Neuronal stem cell (in vitro differentiated cells): ENCODE results near the gene DDOST.

Source experiments
- DNase-seq: peaks from one replicate; pipeline ENCODE4 v3.0.0-alpha.2; 2013; ENCODE audit warnings: low spot score
- H2AFZ ChIP-seq: one replicate; pipeline ENCODE4 v1.6.1; 2013; ENCODE audit warnings: mild to moderate bottlenecking, low read length, inconsistent platforms
- H2AK5ac ChIP-seq: 2 replicates; pipeline ENCODE4 v1.6.1; 2013; ENCODE audit warnings: low read depth, mild to moderate bottlenecking, inconsistent platforms, low read length, moderate library complexity, mixed read lengths
- H2BK120ac ChIP-seq: 2 replicates; pipeline ENCODE4 v1.6.1; 2013; ENCODE audit warnings: low read depth, mild to moderate bottlenecking, inconsistent platforms, low read length, moderate library complexity, mixed read lengths
- H2BK12ac ChIP-seq: one replicate; pipeline ENCODE4 v1.6.1; 2013; ENCODE audit warnings: low read length, inconsistent platforms
- H2BK15ac ChIP-seq: 2 replicates; pipeline ENCODE4 v1.6.1; 2013; ENCODE audit warnings: mild to moderate bottlenecking, low read length, inconsistent platforms, mixed read lengths
- H2BK5ac ChIP-seq: one replicate; pipeline ENCODE4 v1.6.1; 2013; ENCODE audit warnings: inconsistent platforms, mild to moderate bottlenecking, low read length, moderate library complexity
- H3K14ac ChIP-seq: one replicate; pipeline ENCODE4 v1.6.1; 2013; ENCODE audit warnings: low read length, inconsistent platforms
- H3K18ac ChIP-seq: 2 replicates; pipeline ENCODE4 v1.6.1; 2013; ENCODE audit warnings: low read length, inconsistent platforms
- H3K23ac ChIP-seq: 2 replicates; pipeline ENCODE4 v1.6.1; 2013; ENCODE audit warnings: low read depth, mild to moderate bottlenecking, mixed read lengths, low read length, inconsistent platforms; ENCODE audit not compliant: poor library complexity
- H3K27ac ChIP-seq: replicated peaks from 3 replicates; pipeline ENCODE4 v1.5.1; 2013; ENCODE audit warnings: low read length, inconsistent platforms
- H3K27me3 ChIP-seq, 3 experiments: 2 replicates each; pipeline ENCODE4 v1.6.1; 2013; ENCODE audit warnings: low read length in 3 of 3, mild to moderate bottlenecking in 2 of 3, inconsistent platforms in 1 of 3, low read depth in 1 of 3, mixed read lengths in 1 of 3, moderate library complexity in 1 of 3; ENCODE audit not compliant: control insufficient read depth in 3 of 3, insufficient read depth in 3 of 3
- H3K36me3 ChIP-seq, 2 donors: replicated peaks in 1 of 2; 2 replicates each; pipeline ENCODE4 v1.6.1; 2013; ENCODE audit warnings: low read length in 2 of 2; ENCODE audit not compliant: control insufficient read depth in 2 of 2, insufficient read depth in 2 of 2
- H3K4ac ChIP-seq: 2 replicates; pipeline ENCODE4 v1.6.1; 2013; ENCODE audit warnings: inconsistent platforms, mild to moderate bottlenecking, low read length, moderate library complexity
- H3K4me1 ChIP-seq, 2 donors: 1 replicate in 1 of 2; 2 replicates in 1 of 2; pipeline ENCODE4 v1.6.1; 2013; ENCODE audit warnings: low read length in 2 of 2, low read depth in 1 of 2; ENCODE audit not compliant: control insufficient read depth in 2 of 2, insufficient read depth in 1 of 2
- H3K4me2 ChIP-seq: one replicate; pipeline ENCODE4 v1.6.1; 2013; ENCODE audit warnings: mild to moderate bottlenecking, low read length, inconsistent platforms; ENCODE audit not compliant: insufficient read depth, poor library complexity, severe bottlenecking
- H3K4me3 ChIP-seq, 2 donors: 2 replicates each; pipeline ENCODE4 v1.5.1; 2013; ENCODE audit warnings: low read length in 2 of 2, mild to moderate bottlenecking in 2 of 2, inconsistent platforms in 1 of 2, moderate library complexity in 1 of 2
- H3K79me1 ChIP-seq: one replicate; pipeline ENCODE4 v1.6.1; 2013; ENCODE audit warnings: low read depth, mild to moderate bottlenecking, inconsistent platforms, low read length, moderate library complexity
- H3K9ac ChIP-seq: one replicate; pipeline ENCODE4 v1.6.1; 2013; ENCODE audit warnings: mild to moderate bottlenecking, low read depth, low read length, inconsistent platforms; ENCODE audit not compliant: poor library complexity
- H3K9me3 ChIP-seq, 2 donors: replicated peaks in 1 of 2; 2 replicates each; pipeline versions ENCODE3 to v1.6.1; 2013; ENCODE audit warnings: low read length in 2 of 2, mild to moderate bottlenecking in 2 of 2, inconsistent platforms in 1 of 2, low read depth in 1 of 2, mixed read lengths in 1 of 2, moderate library complexity in 1 of 2; ENCODE audit not compliant: control insufficient read depth in 2 of 2, insufficient read depth in 1 of 2
- H4K8ac ChIP-seq: one replicate; pipeline ENCODE4 v1.6.1; 2013; ENCODE audit warnings: low read depth, mild to moderate bottlenecking, inconsistent platforms, low read length, moderate library complexity
- H4K91ac ChIP-seq: one replicate; pipeline ENCODE4 v1.6.1; 2013; ENCODE audit warnings: low read length, low read depth, mild to moderate bottlenecking, inconsistent platforms; ENCODE audit not compliant: poor library complexity
- WGBS, 2 donors: extraction: QIAGEN DNeasy Blood & Tissue Kit; methylation state at CpG; one replicate each; pipeline ENCODE4 v1.1.7; 2013; ENCODE audit warnings: missing lambda C conversion rate in 2 of 2, mixed read lengths in 1 of 2; ENCODE audit not compliant: insufficient read length in 2 of 2, insufficient replicate concordance in 1 of 2; ENCODE audit errors: extremely low coverage in 2 of 2; 5-methylcytosine and 5-hydroxymethylcytosine counted together

Gene DDOST

DNA sequence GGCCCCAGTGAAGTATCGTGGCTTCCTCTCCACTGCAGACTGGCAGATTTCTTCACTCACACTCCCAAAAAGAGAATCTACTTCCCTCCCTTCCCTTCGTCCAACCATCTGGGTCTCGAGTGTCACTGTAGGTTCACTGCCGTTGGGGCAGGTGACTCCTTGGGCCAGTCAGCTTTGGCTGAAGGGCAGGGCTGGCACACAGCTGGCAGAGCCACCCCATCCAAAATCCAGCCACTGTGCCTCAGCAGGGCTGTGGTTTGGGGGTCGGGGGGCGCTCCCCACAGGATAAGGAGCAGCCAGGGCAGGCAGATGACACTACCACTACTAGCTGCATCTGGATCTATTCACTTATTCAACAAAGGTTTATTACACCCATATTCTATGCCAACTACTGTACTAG is 18.1 kb downstream of the DDOST start:
- Histone ChIP-seq H3K4ac (no peak overlapping the region), H4K8ac (no peak overlapping the region), H2BK12ac (no peak overlapping the region), H2BK120ac (no peak overlapping the region), H3K4me3 (no peak overlapping the region), H3K79me1 (no peaks in the 10 kb centered on the region), H2BK15ac (no peak overlapping the region), H3K23ac (no peak overlapping the region), H3K9me3 (no peaks in the 10 kb centered on the region), H2AFZ (no peak overlapping the region), H4K91ac (no peak overlapping the region), H3K14ac (no peak overlapping the region), H3K4me2 (no peak overlapping the region), H3K27ac (no peak overlapping the region), H2AK5ac (no peak overlapping the region), H3K27me3 (no peaks in the 10 kb centered on the region), H2BK5ac (no peak overlapping the region), H3K36me3 (peaks cover 15 to 17% of the 10 kb centered on the region in 2 donors), H3K4me1 (no peaks in the 10 kb centered on the region), H3K18ac (no peak overlapping the region), H3K9ac (no peak overlapping the region)
- no CpG with 5 or more reads among the region's 6 CpGs for WGBS, 2 donors
- DNase-seq = no peak

DNA sequence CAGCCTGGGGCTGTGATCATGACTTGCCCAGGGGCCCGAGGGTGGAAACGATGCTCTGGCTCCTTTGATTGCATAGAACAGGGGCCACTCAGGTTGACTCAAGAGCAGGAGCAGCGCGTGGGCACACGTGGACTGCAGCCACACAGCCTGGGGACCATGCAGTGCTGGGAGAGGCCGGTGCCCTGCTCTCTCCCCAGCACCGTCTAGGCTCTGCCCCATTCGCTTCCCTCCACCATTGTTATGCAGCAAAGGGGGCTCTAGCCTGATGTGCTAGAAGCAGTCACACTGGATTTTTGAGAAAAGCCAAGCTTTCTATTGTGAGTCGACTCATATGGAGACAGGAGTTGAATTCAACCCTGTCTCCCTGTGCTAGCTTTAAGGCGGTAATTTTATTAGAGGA is 19.2 kb downstream of the DDOST start:
- Histone ChIP-seq H3K79me1 (no peaks in the 10 kb centered on the region), H3K9me3 (no peaks in the 10 kb centered on the region), H3K23ac (no peak overlapping the region), H3K18ac (no peak overlapping the region), H3K27ac (no peak overlapping the region), H2BK5ac (no peak overlapping the region), H3K9ac (no peak overlapping the region), H4K8ac (no peak overlapping the region), H3K4me2 (no peak overlapping the region), H2BK120ac (no peak overlapping the region), H3K4me3 (no peak overlapping the region), H3K27me3 (no peaks in the 10 kb centered on the region), H4K91ac (no peak overlapping the region), H2BK15ac (no peak overlapping the region), H3K14ac (no peak overlapping the region), H2AK5ac (no peak overlapping the region), H2BK12ac (no peak overlapping the region), H3K36me3 (peaks cover 17 to 19% of the 10 kb centered on the region in 2 donors), H3K4me1 (no peaks in the 10 kb centered on the region), H2AFZ (no peak overlapping the region), H3K4ac (no peak overlapping the region)
- no peak for DNase-seq
- WGBS, 2 donors = no CpG with 5 or more reads among the region's 10 CpGs

DNA sequence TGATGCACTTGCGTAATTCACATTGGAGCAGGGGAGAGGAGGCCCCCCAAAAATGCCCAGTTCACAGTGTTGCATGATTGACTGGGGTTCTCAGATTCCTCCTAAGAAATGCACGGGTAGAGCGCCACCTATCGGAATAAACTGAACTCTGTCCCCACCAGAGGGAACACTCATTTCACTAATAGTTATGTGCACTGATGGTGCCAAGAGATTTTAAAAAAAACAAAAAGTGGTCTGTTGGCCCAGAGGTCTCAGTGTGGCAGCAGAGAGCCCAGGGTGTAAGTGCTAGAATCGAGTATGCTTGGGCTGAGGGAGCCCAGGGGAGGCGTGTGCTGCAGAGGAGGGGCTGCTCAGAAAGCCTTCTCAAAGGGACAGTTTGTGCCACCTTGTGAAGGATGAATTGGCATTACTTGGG is 21.0 kb downstream of the DDOST start:
- no peak overlapping the region for H3K27ac ChIP-seq
- no peak overlapping the region for H3K4ac ChIP-seq
- H4K91ac ChIP-seq = no peak overlapping the region
- no peak overlapping the region for H3K9ac ChIP-seq
- no peaks in the 10 kb centered on the region for H3K27me3 ChIP-seq
- no peak overlapping the region for H2BK5ac ChIP-seq
- H2AFZ ChIP-seq = no peak overlapping the region
- H3K36me3 ChIP-seq = peaks cover 14 to 15% of the 10 kb centered on the region in 2 donors
- no peaks in the 10 kb centered on the region for H3K9me3 ChIP-seq
- no peak overlapping the region for H3K4me3 ChIP-seq
- H2BK15ac ChIP-seq = no peak overlapping the region
- H3K14ac ChIP-seq = no peak overlapping the region
- no peak overlapping the region for H3K23ac ChIP-seq
- DNase-seq = peak; percentile 64
- no peak overlapping the region for H2AK5ac ChIP-seq
- H2BK120ac ChIP-seq = no peak overlapping the region
- no peaks in the 10 kb centered on the region for H3K79me1 ChIP-seq
- no CpG with 5 or more reads among the region's 6 CpGs for WGBS, 2 donors
- H3K18ac ChIP-seq = no peak overlapping the region
- H3K4me1 ChIP-seq = no peaks in the 10 kb centered on the region
- H4K8ac ChIP-seq = no peak overlapping the region
- no peak overlapping the region for H3K4me2 ChIP-seq
- H2BK12ac ChIP-seq = no peak overlapping the region

DNA sequence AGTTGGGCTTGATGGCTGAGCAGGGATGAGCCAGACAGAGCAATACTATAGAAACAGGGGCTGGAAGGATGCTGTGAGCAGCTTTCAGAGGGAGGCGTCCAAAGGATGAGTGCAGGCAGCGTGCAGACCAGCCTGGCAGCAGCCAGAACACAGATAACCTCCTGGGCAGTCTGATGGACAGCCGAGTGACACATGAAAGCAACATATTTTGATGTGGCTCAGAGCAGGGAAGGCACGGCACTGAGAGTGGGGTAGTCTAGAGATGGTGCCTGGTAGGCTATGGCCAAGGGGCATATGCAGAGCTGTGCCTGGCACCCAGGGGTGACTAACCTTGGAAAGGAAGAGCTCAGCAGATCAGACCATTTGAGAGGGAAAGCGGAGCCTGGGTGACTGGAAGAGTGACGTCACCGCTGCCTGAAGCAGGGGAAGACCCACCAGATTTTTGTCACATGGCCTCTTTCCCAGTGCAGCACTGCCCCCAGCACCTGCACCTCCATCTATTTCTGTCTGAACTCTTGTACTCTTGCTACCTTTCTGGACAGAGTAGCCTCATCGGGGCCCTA is 24.3 kb downstream of the DDOST start:
- no peak overlapping the region for H2AFZ ChIP-seq
- no CpG with 5 or more reads among the region's 8 CpGs for WGBS, 2 donors

More for the DNA sequence above, 24.3 kb downstream of the DDOST start:
- Histone ChIP-seq H3K4ac (no peak overlapping the region), H4K91ac (no peak overlapping the region), H2BK120ac (no peak overlapping the region), H3K23ac (no peak overlapping the region), H3K36me3 (peaks cover 9 to 11% of the 10 kb centered on the region in 2 donors), H3K4me3 (no peak overlapping the region), H3K9me3 (no peaks in the 10 kb centered on the region), H3K9ac (no peak overlapping the region), H3K14ac (no peak overlapping the region), H3K79me1 (peaks cover 1% of the 10 kb centered on the region), H3K27ac (no peak overlapping the region), H2BK15ac (no peak overlapping the region), H3K18ac (no peak overlapping the region), H2BK5ac (no peak overlapping the region), H3K27me3 (no peaks in the 10 kb centered on the region), H3K4me2 (no peak overlapping the region), H2BK12ac (no peak overlapping the region), H2AK5ac (no peak overlapping the region), H4K8ac (no peak overlapping the region), H3K4me1 (peaks cover 0 to 4% of the 10 kb centered on the region in 2 donors)
- DNase-seq = no peak
